Neutrophil (primary cell): Measurements from ENCODE around the gene TRNP1.
"Not testable (repeated sequence)": the region's sequence is repeated elsewhere in the genome, so short reads cannot be mapped to it uniquely, and the experiment has no call there.

Source experiments
- H3K27ac ChIP-seq: fragments of 200-600 bp; sonication (generic); 2 replicates; pipeline ENCODE4 v1.5.1; 2016; ENCODE audit warnings: mild to moderate bottlenecking, moderate library complexity
- H3K27me3 ChIP-seq: fragments of 200-600 bp; sonication (generic); 2 replicates; pipeline ENCODE4 v1.6.0; 2016; ENCODE audit warnings: mild to moderate bottlenecking
- H3K36me3 ChIP-seq: fragments of 200-600 bp; sonication (generic); 2 replicates; pipeline ENCODE4 v1.5.1; 2017
- H3K4me1 ChIP-seq, 2 experiments: fragments of 200-600 bp in 1 of 2; sonication (generic) in 1 of 2; 1 replicate in 1 of 2; 2 replicates in 1 of 2; pipeline versions ENCODE4 v1.5.1 to v1.6.1; 2013 to 2016; ENCODE audit warnings: low read depth in 1 of 2, low read length in 1 of 2, mild to moderate bottlenecking in 1 of 2, moderate library complexity in 1 of 2; ENCODE audit not compliant: control insufficient read depth in 1 of 2, insufficient read depth in 1 of 2
- H3K4me3 ChIP-seq, 2 experiments: fragments of 200-600 bp in 1 of 2; sonication (generic) in 1 of 2; 1 replicate in 1 of 2; 2 replicates in 1 of 2; pipeline ENCODE4 v1.5.1; 2013 to 2016; ENCODE audit warnings: low read depth in 1 of 2, low read length in 1 of 2, mild to moderate bottlenecking in 1 of 2, moderate library complexity in 1 of 2
- H3K9me3 ChIP-seq: fragments of 200-600 bp; sonication (generic); 2 replicates; pipeline ENCODE4 v1.5.1; 2016
- TF ChIP-seq, protein P1 (sequence below): fragments of 200-600 bp; sonication (generic); IDR thresholded peaks from 2 replicates; pipeline ENCODE4 v1.5.1; 2016; ENCODE audit warnings: antibody characterized with exemption

TRNP1 gene

GRCh38 chr1:26984291-26984690 lies 9.2 kb upstream of the TRNP1 start:
- no peak overlapping the region for H3K4me3 ChIP-seq
- TF ChIP-seq, protein P1, sequence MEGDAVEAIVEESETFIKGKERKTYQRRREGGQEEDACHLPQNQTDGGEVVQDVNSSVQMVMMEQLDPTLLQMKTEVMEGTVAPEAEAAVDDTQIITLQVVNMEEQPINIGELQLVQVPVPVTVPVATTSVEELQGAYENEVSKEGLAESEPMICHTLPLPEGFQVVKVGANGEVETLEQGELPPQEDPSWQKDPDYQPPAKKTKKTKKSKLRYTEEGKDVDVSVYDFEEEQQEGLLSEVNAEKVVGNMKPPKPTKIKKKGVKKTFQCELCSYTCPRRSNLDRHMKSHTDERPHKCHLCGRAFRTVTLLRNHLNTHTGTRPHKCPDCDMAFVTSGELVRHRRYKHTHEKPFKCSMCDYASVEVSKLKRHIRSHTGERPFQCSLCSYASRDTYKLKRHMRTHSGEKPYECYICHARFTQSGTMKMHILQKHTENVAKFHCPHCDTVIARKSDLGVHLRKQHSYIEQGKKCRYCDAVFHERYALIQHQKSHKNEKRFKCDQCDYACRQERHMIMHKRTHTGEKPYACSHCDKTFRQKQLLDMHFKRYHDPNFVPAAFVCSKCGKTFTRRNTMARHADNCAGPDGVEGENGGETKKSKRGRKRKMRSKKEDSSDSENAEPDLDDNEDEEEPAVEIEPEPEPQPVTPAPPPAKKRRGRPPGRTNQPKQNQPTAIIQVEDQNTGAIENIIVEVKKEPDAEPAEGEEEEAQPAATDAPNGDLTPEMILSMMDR, result no peak
- H3K27me3 ChIP-seq, result peaks cover 65% of the 10 kb centered on the region
- H3K36me3 ChIP-seq, result no peaks in the 10 kb centered on the region
- H3K9me3 ChIP-seq, result no peaks in the 10 kb centered on the region
- H3K4me1 ChIP-seq, result no peaks in the 10 kb centered on the region
- no peak overlapping the region for H3K27ac ChIP-seq

DNA sequence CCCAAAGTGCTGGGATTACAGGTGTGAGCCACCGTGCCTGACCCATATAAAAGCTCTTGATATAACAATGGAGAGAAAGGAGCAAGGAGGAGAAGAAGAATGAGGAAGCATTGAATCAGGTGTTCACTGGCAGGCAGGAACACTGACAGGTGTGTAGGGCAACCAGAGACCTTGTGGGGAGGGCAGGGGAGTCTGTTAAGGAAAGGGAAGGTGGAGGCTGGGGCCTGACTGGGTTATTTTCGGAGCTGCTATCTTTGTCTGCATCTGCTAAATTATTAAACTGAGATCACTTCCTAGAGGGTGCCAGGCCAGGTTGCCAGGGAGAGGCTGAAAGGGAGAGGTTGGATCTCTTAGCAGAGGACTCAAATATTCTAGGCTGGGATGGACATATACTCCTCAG lies 6.8 kb upstream of the TRNP1 start:
- Histone ChIP-seq H3K36me3 (no peaks in the 10 kb centered on the region), H3K4me3 (no peak overlapping the region), H3K27ac (no peak overlapping the region), H3K27me3 (peaks cover 89% of the 10 kb centered on the region), H3K4me1 (no peaks in the 10 kb centered on the region), H3K9me3 (no peaks in the 10 kb centered on the region)
- TF ChIP-seq, protein P1, result no peak

DNA sequence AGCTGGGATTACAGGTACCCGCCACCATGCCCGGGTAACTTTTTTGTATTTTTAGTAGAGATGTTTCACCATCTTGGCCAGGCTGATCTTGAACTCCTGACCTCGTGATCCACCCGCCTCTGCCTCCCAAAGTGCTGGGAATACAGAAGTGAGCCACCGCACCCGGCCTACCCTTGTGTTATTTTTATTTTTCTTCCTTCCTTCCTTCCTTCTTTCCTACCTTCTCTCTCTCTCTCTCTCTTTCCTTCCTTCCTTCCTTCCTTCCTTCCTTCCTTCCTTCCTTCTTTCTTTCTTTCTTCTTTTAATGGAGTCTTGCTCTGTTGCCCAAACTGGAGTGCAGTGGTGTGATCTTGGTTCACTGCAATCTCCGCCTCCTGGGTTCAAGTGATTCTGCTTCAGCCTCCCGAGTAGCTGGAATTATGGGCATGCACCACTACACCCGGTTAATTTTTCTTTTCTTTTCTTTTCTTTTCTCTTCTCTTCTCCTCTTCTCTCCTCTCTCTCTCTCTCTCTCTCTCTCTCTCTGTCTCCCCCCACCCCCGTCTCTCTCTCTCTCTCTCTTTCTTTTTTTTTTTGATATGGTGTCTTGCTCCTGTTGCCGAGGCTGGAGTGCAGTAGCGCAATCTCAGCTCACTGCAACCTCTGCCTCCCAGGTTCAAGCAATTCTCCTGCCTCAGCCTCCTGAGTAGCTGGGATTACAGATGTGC lies 3.9 kb upstream of the TRNP1 start:
- Histone ChIP-seq H3K4me1 (peaks cover 7 to 14% of the 10 kb centered on the region in 2 experiments), H3K27me3 (peaks cover 99% of the 10 kb centered on the region)
- H3K9me3 ChIP-seq, H3K4me3 ChIP-seq, H3K36me3 ChIP-seq, H3K27ac ChIP-seq: not testable (repeated sequence)

GRCh38 chr1:26991310-26992116 lies 2.0 kb upstream of the TRNP1 start:
- TF ChIP-seq, protein P1, result no peak
- H3K36me3 ChIP-seq, result no peaks in the 10 kb centered on the region
- H3K4me3 ChIP-seq, result no peak overlapping the region
- H3K27ac ChIP-seq, result no peak overlapping the region
- H3K4me1 ChIP-seq, result peaks cover 9 to 16% of the 10 kb centered on the region in 2 experiments
- peaks cover 99% of the 10 kb centered on the region for H3K27me3 ChIP-seq
- H3K9me3 ChIP-seq, result no peaks in the 10 kb centered on the region

GRCh38 chr1:26994020-26994786 lies 711 bp downstream of the TRNP1 start:
- peaks cover 84% of the 10 kb centered on the region for H3K27me3 ChIP-seq
- peak overlapping the region; percentile 53 to 72 for H3K4me3 ChIP-seq
- no peaks in the 10 kb centered on the region for H3K9me3 ChIP-seq
- peaks cover 12 to 24% of the 10 kb centered on the region in 2 experiments for H3K4me1 ChIP-seq
- H3K36me3 ChIP-seq, result no peaks in the 10 kb centered on the region
- no peak overlapping the region for H3K27ac ChIP-seq
- TF ChIP-seq, protein P1, result no peak
